Muscle layer of colon (tissue), 2 donors: ENCODE results near the gene YWHAG.
"Not testable (repeated sequence)": the region's sequence is repeated elsewhere in the genome, so short reads cannot be mapped to it uniquely, and the experiment has no call there.

ENCODE experiments used
- H3K27ac ChIP-seq: one replicate; pipeline ENCODE4 v1.7.0; 2013; ENCODE audit warnings: low read depth, mild to moderate bottlenecking, low read length, moderate library complexity
- H3K27me3 ChIP-seq, 2 donors: one replicate each; pipeline ENCODE4 v1.7.0; 2013; ENCODE audit warnings: low read length in 2 of 2, mild to moderate bottlenecking in 2 of 2; ENCODE audit not compliant: insufficient read depth in 2 of 2, control insufficient read depth in 1 of 2
- H3K36me3 ChIP-seq: one replicate; pipeline ENCODE4 v1.7.0; 2013; ENCODE audit warnings: mild to moderate bottlenecking, low read length; ENCODE audit not compliant: insufficient read depth
- H3K4me1 ChIP-seq: one replicate; pipeline ENCODE4 v1.7.0; 2013; ENCODE audit warnings: mild to moderate bottlenecking, low read length; ENCODE audit not compliant: insufficient read depth
- H3K4me3 ChIP-seq, 2 donors: one replicate each; pipeline ENCODE4 v1.7.0; 2013; ENCODE audit warnings: low read length in 2 of 2, low read depth in 1 of 2, mild to moderate bottlenecking in 1 of 2, moderate library complexity in 1 of 2
- H3K9ac ChIP-seq: one replicate; pipeline ENCODE4 v1.7.0; 2013; ENCODE audit warnings: low read length
- H3K9me3 ChIP-seq: one replicate; pipeline ENCODE4 v1.7.0; 2013; ENCODE audit warnings: mild to moderate bottlenecking, low read length
- donor health status: abdominal sarcoma.
- donor health status: Adenocarcinoma of cecum.

Gene YWHAG

DNA sequence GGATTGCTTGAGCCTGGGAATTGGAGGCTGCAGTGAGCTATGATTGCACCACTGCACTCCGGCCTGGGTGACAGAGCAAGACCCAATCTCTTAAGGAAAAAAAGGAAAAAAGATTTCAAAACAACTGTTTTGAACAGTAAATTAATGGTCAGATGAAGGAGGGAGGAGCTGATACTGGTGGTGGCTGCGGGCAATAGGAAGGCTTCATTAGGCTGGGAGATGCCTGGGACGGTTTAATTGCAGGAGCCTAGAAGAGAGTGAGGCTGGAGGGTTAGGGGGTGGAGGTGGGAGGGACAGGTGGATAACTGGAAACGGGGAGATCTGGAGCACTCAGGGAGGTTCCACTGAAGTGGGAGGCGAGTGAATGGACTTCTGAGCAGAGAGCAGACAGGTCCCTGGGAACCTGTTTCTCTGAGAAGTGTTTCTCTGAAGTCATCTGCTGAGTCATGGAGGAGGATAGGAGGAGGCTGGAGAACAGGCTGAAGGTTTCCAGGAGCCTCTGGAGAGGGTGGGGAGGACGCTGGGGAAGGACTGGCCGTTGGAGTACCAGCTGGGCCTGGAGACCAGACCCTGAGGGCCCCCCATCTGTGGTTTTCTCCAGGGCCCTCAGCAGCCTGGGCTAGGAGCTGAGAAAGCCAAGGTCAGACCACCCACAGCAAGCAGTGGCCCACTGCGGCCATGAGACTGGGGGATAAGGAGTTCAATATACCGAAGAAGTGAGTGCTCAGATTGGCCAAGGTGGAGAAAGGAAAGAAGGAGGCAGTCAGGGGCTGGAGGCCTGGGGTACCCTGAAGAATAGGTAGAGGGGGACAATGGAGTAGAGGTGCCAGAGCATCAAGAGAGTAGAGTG is 14.4 kb upstream of the YWHAG start:
- no peak overlapping the region for H3K9ac ChIP-seq
- no peak overlapping the region for H3K4me3 ChIP-seq
- no peaks in the 10 kb centered on the region for H3K27me3 ChIP-seq
- H3K9me3 ChIP-seq: no peaks in the 10 kb centered on the region
- H3K4me1 ChIP-seq: peaks cover 5% of the 10 kb centered on the region
- H3K36me3 ChIP-seq: no peaks in the 10 kb centered on the region
- H3K27ac ChIP-seq: no peak overlapping the region

DNA sequence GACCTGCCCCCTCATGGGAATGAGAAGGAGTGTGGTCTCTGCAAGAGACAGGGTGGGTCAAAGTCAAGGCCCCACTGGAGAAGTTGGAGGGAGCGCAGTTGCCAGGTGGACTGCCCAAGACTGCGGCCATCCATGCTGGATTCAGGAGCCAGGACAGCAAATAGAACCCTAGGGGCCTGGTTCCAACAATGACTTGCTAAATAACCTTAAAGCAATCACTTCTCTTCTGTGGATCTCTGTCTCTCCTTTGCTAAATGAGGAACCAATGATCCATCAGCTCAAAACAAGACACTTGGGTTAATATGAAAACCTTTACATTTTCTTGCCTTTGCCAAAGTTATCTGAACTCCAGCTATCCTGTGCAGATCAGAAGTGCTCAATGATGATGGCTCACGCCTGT is 12.6 kb upstream of the YWHAG start:
- Histone ChIP-seq H3K27ac (no peak overlapping the region), H3K27me3 (no peaks in the 10 kb centered on the region), H3K9ac (no peak overlapping the region), H3K9me3 (no peaks in the 10 kb centered on the region), H3K4me3 (no peak overlapping the region), H3K36me3 (no peaks in the 10 kb centered on the region), H3K4me1 (peaks cover 5% of the 10 kb centered on the region)

- no peak overlapping the region for H3K4me3 ChIP-seq
- no peaks in the 10 kb centered on the region for H3K36me3 ChIP-seq
- no peak overlapping the region for H3K27ac ChIP-seq
- no peak overlapping the region for H3K9ac ChIP-seq
- no peaks in the 10 kb centered on the region for H3K27me3 ChIP-seq
- H3K9me3 ChIP-seq: no peaks in the 10 kb centered on the region
- peaks cover 15% of the 10 kb centered on the region for H3K4me1 ChIP-seq
Observed at GRCh38 chr7:76369018-76369417, 10.2 kb upstream of the YWHAG start.

DNA sequence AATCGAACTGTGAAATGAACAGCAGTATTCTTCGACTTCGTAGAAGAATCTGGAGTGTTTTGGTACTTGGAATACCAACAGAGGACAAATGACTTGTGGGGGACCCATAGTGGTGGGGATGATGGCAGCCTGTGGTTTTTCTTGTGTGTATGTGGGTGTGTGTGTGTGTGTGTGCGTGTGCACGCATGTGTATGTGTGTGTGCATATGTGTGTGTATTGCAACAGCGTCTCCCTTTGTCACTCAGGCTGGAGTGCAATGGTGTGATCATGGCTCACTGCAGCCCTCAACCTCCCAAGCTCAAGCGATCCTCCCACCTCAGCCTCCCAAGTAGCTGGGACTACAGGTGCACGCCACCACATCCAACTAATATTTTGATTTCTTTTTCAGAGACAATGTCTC is 9.4 kb upstream of the YWHAG start:
- H3K9ac ChIP-seq: no peak overlapping the region

GRCh38 chr7:76364198-76364584 is 5.4 kb upstream of the YWHAG start:
- Histone ChIP-seq H3K36me3 (no peaks in the 10 kb centered on the region), H3K4me3 (peak overlapping the region in 1 of 2 donors; percentile 2), H3K9ac (no peak overlapping the region)

More for the DNA sequence above, 9.4 kb upstream of the YWHAG start:
- Histone ChIP-seq H3K27me3 (no peaks in the 10 kb centered on the region), H3K4me1 (peaks cover 18% of the 10 kb centered on the region), H3K36me3 (no peaks in the 10 kb centered on the region), H3K27ac (no peak overlapping the region), H3K9me3 (no peaks in the 10 kb centered on the region), H3K4me3 (no peak overlapping the region)

GRCh38 chr7:76363754-76364153 is 5.0 kb upstream of the YWHAG start:
- Histone ChIP-seq H3K4me1 (peaks cover 20% of the 10 kb centered on the region), H3K4me3 (peak overlapping the region in 1 of 2 donors; percentile 2), H3K27ac (peak overlapping the region; percentile 66)
- not testable (repeated sequence) for H3K27me3 ChIP-seq, H3K9ac ChIP-seq, H3K9me3 ChIP-seq, H3K36me3 ChIP-seq

More at GRCh38 chr7:76364198-76364584, 5.4 kb upstream of the YWHAG start:
- Histone ChIP-seq H3K27me3 (no peaks in the 10 kb centered on the region), H3K9me3 (no peaks in the 10 kb centered on the region), H3K27ac (peak overlapping the region; percentile 66), H3K4me1 (peaks cover 20% of the 10 kb centered on the region)

DNA sequence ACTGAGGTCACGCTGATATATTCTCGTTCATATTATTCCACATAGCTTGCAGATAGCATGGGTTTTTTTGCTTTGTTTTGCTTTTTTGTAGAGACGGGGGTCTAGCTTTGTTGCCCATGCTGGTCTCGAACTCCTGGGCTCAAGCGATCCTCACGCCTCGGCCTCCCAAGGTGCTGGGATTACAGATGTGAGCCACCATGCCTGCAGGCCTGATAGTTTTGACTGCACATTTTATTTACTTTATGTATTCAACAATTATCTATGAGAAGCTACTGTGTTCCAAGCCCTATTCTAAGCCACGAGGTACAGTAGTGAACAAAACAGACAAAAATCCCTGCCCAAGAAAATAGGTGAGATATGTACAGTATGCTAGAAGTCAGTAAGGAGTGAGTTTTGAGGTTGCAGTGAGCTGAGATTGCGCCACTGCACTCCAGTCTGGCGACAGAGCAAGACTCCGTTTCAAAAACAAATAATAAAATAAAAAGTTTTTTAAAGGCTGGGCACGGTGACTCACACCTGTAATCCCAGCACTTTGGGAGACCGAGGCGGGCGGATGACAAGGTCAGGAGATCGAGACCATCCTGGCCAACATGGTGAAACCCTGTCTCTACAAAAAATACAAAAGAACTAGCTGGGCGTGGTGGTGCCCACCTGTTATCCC is 1.3 kb upstream of the YWHAG start:
- no peaks in the 10 kb centered on the region for H3K27me3 ChIP-seq
- H3K36me3 ChIP-seq: peaks cover 2% of the 10 kb centered on the region
- H3K9ac ChIP-seq: peak overlapping the region; percentile 89
- H3K27ac ChIP-seq: peak overlapping the region; percentile 96
- no peaks in the 10 kb centered on the region for H3K9me3 ChIP-seq
- peak overlapping the region; percentile 74 to 99 for H3K4me3 ChIP-seq
- peaks cover 40% of the 10 kb centered on the region for H3K4me1 ChIP-seq

- Histone ChIP-seq H3K27me3 (no peaks in the 10 kb centered on the region), H3K9ac (peak overlapping the region; percentile 89), H3K9me3 (no peaks in the 10 kb centered on the region), H3K36me3 (peaks cover 6% of the 10 kb centered on the region), H3K27ac (peak overlapping the region; percentile 96), H3K4me1 (peaks cover 44% of the 10 kb centered on the region), H3K4me3 (peak overlapping the region; percentile 74 to 99)
Observed at GRCh38 chr7:76359111-76359977, 553 bp upstream of the YWHAG start.

DNA sequence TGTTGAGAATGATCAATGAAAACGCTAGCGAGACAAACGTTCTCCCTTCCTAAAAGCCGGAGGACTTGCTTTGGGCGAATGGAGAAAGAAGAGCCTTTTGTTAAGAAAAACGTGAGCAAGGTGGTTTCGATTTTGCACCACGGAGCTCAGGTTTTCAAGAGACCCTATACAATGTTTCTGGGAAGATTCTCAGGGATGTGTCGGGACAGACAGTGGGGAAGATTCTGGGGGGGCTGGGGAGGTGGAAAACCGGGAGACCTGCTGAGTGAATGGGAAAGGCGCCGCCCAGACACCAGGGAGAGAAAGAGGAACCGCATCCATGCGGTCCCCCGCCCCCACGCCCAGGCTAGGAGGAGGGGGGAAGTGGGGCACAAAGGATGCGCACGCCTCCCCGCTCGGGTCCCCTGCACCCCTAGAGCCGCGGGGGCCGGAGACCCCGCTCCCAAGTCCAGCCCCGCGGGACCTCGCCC is 745 bp downstream of the YWHAG start:
- Histone ChIP-seq H3K27ac (peak overlapping the region; percentile 96), H3K27me3 (no peaks in the 10 kb centered on the region), H3K4me3 (peak overlapping the region; percentile 66 to 99), H3K36me3 (peaks cover 6% of the 10 kb centered on the region), H3K9me3 (no peaks in the 10 kb centered on the region), H3K4me1 (peaks cover 44% of the 10 kb centered on the region), H3K9ac (peak overlapping the region; percentile 89)

DNA sequence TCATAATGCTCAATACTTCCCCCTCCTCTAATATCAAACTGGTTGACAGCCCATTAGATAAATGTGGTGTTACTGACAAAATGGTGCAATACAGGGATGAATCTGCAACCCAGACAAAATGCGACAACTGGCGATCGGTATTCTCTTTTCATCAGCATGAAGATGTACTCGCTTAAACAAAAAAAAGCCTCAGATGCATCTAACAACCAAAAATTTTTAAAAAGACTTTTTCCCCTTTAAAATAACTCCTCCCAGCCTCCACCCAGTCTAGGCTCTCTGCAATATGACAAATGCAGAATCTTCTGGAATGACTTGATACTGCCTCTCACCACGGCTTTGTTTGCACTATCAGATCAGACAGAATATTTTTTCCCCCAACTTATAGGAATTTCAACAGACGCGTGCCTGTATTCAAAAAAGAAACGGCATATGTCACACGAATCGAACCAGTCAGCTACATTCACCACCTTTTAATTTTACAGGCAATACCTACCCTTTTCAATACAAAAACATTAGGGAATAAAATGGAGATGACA is 1.2 kb downstream of the YWHAG start:
- Histone ChIP-seq H3K9me3 (no peaks in the 10 kb centered on the region), H3K27me3 (no peaks in the 10 kb centered on the region), H3K27ac (peak overlapping the region; percentile 96), H3K9ac (peak overlapping the region; percentile 89), H3K4me1 (peaks cover 44% of the 10 kb centered on the region), H3K4me3 (peak overlapping the region; percentile 66 to 99), H3K36me3 (peaks cover 6% of the 10 kb centered on the region)

DNA sequence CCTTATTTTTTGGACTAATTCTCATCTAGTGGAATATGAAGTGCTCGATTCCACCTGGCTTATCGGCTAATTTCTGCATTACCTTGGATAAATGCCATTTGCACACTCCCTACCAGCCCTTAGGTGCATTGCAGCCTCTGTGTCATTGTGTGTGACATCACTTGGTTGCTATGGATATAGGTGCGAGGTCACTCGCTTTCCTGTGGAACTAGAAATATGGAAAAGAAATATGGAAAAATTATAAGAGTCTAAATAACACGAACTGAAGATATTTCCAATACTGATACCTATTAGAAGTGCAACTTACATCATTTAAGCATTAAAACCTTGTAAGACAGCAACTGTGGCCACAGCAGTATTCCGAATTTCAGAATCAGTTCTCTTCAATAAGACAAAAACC is 2.0 kb downstream of the YWHAG start:
- Histone ChIP-seq H3K4me1 (peaks cover 50% of the 10 kb centered on the region), H3K4me3 (peak overlapping the region in 1 of 2 donors; percentile 99), H3K9me3 (no peaks in the 10 kb centered on the region), H3K9ac (peak overlapping the region; percentile 89), H3K27ac (no peak overlapping the region), H3K36me3 (peaks cover 6% of the 10 kb centered on the region), H3K27me3 (no peaks in the 10 kb centered on the region)
